GM20431 (cell line): ENCODE results near the gene SNX27.

Experiments
- in situ Hi-C: fragments of 300-500 bp; cut with MseI, MboI; formaldehyde crosslinking; loops from one replicate; pipeline ENCODE4 v1.15.0; 2020; ENCODE audit warnings: low sequenced_read_pairs; ENCODE audit not compliant: unreplicated experiment

Gene SNX27

DNA sequence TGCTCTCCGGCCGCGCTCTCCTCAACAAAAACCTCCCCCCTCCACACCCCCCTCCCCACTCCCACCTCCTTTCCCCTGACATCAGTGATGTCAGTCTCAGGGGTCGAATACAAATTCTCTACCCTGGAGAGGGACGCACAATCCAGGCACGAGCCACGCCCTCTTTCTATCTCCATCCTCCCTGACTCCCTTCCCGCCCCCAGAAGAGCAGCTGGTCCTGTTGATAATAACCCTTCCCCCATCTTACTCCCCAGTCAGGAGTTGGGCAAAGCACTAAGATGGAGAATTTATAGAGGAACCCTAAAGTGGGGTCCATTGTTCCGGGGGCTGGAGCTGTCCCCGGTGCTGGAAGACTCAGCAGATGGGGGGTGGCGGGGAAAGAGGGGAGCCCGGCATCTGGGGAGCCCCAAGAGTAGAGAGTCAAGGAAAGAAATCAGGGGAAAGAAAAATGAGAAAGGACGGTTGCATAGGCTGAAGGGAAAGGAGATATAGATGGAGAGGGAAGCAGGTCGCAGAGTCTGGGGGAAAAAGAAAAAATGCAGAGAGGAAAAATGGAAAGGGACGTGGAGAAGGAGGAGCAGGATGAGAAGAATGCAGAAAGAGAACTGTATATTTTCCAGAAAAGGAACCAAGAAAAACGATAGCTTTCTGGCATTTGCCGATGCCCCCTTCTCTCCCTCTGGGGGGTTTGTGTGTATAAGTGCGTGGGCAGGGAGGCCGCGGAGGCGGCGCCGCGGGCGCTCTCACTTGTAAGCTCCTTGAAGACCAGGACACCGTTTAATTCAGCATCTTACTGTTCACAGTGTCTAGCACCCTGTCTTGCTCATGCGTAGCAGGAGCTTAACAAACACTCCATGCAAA, 105.2 kb downstream of the SNX27 start, which contains the start of gene CELF3:
CELF3 (minus strand) TSS at position 33 of the 861 bp plus-strand sequence. CDS start 783 bp downstream, outside the sequence.
- in situ Hi-C loops, result no loop called here

DNA sequence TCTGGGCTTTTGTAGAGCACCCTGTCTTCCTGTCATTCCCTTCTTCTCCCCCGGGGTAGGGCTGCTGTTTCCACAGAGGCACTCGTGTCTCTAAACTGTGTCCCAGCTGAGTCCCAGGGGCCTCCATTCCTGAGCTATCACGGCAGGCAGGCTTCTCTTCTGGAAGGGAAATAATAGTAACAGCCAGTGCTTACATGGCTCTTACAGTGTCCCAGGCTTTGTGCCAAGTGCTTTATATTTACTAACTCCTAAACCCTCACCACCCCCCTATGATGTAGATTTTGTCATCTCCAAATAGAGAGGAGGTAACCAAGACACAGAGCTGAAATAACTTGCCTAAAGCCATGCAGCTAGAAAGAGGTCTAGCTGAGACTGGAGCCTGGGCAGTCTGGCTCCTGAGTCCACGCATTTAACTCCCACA, 106.2 kb downstream of the SNX27 start:
- in situ Hi-C loops, result no loop called here

DNA sequence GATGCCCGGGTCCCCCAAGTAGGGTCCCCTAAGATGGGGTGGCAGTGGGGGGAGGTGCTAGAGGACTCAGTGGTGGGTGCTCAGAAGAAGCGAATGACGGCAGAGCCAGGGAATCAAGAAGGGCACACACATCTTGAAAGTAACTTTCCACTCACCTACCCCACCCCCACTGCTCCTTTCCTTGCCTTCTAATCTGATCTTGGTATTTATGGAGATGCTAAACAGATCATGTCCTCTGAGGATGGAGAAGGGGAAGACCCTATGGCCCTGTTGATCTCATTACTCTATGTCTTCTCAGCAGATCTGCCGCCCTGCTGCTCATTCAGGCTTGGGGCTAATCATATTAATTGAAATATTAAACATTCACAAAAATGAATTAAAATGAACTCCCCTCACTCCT, 106.8 kb downstream of the SNX27 start:
- in situ Hi-C loops, result no loop called here

DNA sequence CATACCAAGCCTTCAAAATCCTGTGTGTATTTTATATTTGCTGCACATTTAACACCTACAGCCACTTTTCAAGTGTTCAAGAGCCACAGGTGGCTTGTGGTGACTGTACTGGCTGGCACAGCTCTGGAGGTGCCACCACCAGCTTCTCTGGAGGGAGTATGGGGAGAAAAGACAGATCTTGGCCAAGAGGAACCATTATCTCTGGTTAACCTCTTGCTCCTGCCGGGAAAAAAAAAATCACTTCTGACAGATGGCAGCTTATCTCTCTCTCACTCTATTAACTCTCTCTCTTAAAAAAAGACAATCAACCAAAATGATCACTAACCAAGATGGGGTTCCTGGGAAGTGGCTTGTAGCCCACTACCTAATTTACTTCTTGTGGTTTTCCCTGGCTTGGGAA, 108.3 kb downstream of the SNX27 start:
- in situ Hi-C loops, result no loop called here

DNA sequence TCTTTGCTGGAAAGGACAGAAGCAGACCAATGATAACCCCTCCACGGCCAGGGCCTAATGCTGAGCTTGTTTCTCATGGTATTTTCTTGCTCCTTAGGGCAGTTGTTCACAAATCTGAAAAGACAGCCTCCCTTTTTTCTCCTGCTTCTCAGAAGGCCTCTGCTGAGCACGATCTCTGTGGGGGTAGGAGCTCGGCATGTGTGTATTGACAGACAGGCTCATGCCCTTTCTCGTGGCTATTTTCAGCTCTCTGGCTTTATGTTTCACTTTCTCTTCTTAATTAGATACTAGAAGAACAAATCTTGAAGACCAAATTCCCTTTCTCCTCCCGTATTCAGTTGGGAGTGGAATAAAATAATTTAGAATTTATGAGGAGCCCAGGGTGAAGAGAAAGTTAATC, 108.7 kb downstream of the SNX27 start:
- in situ Hi-C loops, result no loop called here

DNA sequence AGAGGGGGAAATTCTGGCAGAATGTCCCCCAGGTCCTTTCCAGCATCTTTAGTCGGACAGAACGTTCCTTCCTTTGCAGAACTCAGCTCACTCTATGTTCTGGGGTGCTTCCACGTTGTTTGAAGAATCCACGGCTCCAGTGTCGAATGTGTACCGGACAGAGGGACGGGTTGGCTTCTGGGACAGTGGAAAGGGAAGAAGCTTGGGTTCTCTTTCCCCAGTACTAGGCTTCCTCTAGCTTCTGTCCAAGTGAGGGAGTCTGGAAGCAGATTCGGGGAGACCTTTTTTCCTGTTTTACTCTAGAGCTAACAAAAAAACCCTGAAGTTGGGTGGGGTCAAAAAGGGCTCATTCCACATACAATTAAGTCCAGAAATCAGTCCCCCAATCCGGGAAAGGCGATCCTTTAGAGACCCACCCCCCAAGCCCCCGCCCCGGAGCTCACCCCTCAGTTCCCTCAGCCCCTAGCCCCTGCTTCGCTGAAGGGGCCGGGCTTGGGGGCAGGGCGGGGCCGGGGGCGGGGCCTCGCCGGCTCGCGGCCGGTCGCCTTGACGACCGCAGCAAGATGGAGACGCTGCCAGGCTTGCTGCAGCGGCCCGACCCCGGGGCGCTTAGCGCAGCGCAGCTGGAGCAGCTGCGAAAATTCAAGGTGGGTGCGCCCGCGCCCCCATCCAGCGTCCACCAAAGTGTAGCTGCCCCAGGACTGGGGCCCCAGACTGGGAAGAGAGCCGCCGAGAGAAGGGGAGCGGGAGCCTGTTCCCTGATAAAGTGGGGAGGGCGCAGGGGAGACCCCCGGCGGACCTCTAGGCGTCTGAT, 109.3 kb downstream of the SNX27 start, which contains the start of gene RIIAD1:
RIIAD1 (plus strand) TSS at position 549 of the 814 bp plus-strand sequence; CDS start at position 564, 15 bp downstream.
- in situ Hi-C loops, result no loop called here

- in situ Hi-C loops, result no loop called here
Measured at GRCh38 chr1:151721788-151722510, 110.1 kb downstream of the SNX27 start.

GRCh38 chr1:151723726-151724370, 112.0 kb downstream of the SNX27 start:
- in situ Hi-C loops, result no loop called here

DNA sequence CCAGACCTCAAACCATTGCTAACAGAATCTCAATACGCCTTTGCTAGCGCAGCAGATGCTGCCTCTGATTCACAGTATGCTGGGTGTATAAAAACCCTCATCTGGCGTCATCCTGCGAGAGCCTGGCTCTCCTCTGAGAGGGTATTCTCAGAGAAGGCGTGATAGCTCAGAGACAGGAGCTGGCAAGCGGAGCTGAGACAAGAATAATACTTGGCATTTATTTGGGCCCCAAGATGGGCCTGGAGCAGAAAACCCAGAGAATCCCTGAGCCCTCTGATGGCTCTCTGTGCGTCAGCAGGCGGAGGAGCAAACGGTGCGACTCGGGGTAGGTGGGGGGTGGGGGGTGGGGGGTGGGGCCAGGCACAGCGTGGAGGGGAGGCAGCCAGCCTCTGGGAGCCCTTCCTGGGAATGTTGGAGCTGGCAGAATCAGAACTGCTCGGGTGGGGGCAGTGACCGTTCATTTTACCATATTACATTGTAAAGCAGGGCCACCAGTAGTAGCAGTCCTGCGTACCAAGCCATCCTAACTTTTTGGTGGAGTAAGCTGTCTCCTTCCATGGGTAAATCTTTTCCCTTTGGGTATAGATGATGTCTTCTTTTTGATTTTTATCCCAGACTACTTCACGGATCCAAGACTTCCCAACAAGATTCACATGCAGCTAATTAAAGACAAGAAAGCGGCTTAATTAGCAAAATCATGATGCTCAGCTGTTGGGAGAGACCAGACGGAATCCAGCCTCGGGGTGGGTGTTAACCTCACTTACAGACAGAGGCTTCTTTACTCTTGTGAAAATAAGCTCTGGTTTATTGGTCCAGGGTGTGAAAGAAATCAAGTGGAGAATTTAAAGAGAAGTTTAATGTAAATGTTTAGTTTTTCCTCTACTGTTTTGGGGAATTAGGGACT, 116.6 kb downstream of the SNX27 start:
- in situ Hi-C loops, result loop anchor here (25.0 kb wide), 1 partner anchor 291 kb away; no protein-coding TSS in a partner anchor

DNA sequence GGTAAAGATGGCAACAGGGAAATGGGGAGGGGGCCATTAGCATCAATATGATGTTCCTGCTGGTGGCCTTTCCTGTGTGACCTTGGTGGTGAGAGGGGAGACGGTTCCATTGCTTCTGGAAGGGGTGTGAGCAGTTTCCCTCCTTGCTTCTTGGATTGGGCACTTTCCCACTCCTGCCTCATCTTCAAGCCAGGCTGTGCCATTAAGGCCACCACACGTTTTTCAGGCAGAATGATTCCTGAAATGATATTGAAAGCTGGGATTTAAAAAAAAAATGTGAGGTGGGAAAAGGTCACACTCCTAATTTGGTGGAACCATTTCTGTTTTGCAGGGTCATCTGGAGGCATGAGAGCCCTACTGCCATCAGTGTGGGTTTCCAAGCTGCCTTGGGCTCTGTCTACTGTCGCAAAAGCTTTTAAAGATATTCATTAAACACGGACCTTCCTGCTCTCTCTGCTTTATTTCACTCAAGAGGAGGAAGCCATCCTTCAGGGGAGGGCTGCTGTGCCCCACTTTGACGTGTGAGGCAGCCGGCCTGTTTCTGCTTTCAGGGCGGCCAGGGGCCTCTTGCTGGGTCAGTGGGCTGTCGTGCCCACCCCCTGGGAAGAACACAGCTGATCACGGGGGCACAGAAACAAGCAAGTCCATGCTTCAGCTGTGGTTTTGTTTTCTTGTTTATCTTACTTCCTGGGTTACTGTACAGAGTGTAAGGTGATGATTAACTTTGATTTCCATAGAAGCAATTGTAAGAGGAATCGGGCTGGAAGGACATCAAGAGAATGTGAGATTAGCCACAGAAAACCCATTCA, 117.5 kb downstream of the SNX27 start:
- in situ Hi-C loops, result loop anchor here (25.0 kb wide), 1 partner anchor 292 kb away; no protein-coding TSS in a partner anchor

DNA sequence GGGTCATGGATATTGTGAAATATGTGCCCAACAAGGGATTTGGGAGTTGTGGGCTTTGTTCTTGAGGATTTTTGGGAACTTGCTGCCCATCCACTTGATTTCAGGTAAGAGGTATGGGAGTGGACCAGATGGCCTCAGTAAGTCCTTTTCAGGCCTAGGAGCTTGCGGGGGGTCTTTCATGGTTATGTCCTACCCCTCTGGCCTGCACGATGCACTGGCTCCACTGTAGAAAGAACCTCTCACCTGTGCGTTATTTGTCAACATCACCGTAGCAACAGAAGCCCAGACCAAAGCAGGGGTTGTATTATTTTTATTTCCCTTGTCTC, 118.1 kb downstream of the SNX27 start:
- in situ Hi-C loops, result loop anchor here (25.0 kb wide), 1 partner anchor 293 kb away; no protein-coding TSS in a partner anchor

- in situ Hi-C loops, result loop anchor here (25.0 kb wide), 1 partner anchor 296 kb away; no protein-coding TSS in a partner anchor
Measured at GRCh38 chr1:151733126-151733525, 121.3 kb downstream of the SNX27 start.

GRCh38 chr1:151733995-151734394, 122.1 kb downstream of the SNX27 start:
- in situ Hi-C loops, result loop anchor here (25.0 kb wide), 1 partner anchor 297 kb away; no protein-coding TSS in a partner anchor

DNA sequence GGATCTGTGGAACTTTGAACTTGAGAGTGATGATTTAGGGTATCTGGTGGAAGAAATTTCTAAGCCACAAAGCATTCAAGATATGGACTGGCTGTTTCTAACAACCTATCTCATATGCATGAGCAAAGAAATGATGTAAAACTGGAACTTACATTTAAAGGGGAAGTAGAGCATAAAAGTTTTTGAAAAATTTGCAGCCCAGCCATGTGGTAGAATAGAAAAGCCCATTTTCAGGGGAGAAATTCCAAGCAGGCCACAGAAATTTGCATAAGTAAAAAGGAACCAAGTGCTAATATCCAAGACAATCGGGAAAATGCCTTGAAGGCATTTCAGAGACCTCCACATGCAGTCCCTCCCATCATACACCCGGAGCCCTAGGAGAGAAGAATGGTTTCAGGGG, 125.2 kb downstream of the SNX27 start:
- in situ Hi-C loops, result loop anchor here (25.0 kb wide), 1 partner anchor 300 kb away; no protein-coding TSS in a partner anchor

DNA sequence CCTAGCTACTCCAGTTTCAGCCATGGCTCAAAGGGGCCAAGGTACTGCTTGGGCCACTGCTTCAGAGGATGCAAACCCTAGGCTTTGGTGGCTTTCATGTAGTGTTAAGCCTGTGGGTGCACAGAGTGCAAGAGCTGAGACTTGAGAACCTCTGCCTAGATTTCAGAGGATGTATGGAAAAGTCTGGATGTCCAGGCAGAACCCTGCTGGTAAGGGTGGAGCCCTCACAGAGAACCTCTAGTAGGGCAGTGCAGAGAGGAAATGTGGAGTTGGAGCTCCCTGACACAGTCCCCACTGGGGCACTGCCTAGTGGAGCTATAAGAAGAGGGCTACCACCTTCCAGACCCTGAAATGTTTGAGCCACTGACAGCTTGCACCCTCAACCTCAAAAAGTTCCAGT, 125.6 kb downstream of the SNX27 start:
- in situ Hi-C loops, result loop anchor here (25.0 kb wide), 1 partner anchor 300 kb away; no protein-coding TSS in a partner anchor

- in situ Hi-C loops, result loop anchor here (25.0 kb wide), 1 partner anchor 302 kb away; no protein-coding TSS in a partner anchor
Measured at GRCh38 chr1:151739590-151740355, 127.9 kb downstream of the SNX27 start.

DNA sequence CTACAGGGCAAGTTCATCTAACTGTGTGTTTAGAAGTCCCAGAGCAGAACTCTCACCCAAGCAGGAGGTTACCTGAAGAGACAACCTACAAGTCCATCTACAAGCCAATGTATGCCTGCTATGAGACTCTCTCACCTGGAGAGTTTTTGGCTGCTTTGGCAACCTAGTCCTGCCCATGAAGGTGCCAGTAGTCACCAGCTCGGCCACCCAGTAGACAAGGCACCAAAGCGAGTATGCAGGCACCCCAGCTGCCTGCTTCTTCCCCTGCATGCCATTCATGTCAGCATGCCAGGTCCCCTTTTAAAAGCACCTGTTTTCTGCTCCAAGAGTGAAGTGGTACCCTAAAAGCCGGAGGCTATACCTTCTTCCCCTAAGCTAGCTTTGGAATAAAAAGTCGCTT, 129.7 kb downstream of the SNX27 start:
- in situ Hi-C loops, result loop anchor here (25.0 kb wide), 1 partner anchor 304 kb away; no protein-coding TSS in a partner anchor
